ENCODE results near the gene GRPEL1. TPM values are rescaled to one million over a fixed set of nuclear protein-coding genes. Genes with fewer than 3 reads are reported as not detected.

Gene GRPEL1
- total RNA-seq, 1 donor from 2014 or later: 21.0 TPM

- H3K9ac ChIP-seq: no peak overlapping the region
- H3K27me3 Mint-ChIP-seq (ENCODE audit: insufficient read depth, low read depth): peaks cover 2% of the 10 kb centered on the region
- peaks cover 16% of the 10 kb centered on the region for H4K20me1 ChIP-seq (ENCODE audit: low read depth)
- no peaks in the 10 kb centered on the region for H3F3A ChIP-seq (ENCODE audit: low read depth)
- no peak overlapping the region for H3K27ac ChIP-seq
- H3K9me3 ChIP-seq (ENCODE audit: low read depth): no peaks in the 10 kb centered on the region
- H3K79me2 ChIP-seq (ENCODE audit: low read depth): peaks cover 3% of the 10 kb centered on the region
- no peaks in the 10 kb centered on the region for H3K4me1 Mint-ChIP-seq
- no peaks in the 10 kb centered on the region for H3K4me1 ChIP-seq
- H3K36me3 ChIP-seq: no peaks in the 10 kb centered on the region
- H3K9me3 Mint-ChIP-seq: no peaks in the 10 kb centered on the region
- no peak overlapping the region for H3K4me3 ChIP-seq
- no peak overlapping the region for H2AFZ ChIP-seq (replicated peaks)
- DNase-seq (ENCODE audit: low spot score): no peak
- no peaks in the 10 kb centered on the region for H3K27me3 ChIP-seq
- H3K4me2 ChIP-seq: no peak overlapping the region
- no peak overlapping the region for H3K27ac Mint-ChIP-seq
- TF ChIP-seq CTCF (IDR thresholded peaks at IDR 0.05) (no peak), EZH2phosphoT487 (IDR thresholded peaks at IDR 0.05) (no peak), EZH2 (IDR thresholded peaks at IDR 0.05) (no peak)
- H3K36me3 Mint-ChIP-seq: peaks cover 19% of the 10 kb centered on the region
- H3K4me3 Mint-ChIP-seq: no peak overlapping the region
Measured at GRCh38 chr4:7055990-7056325, 11.9 kb downstream of the GRPEL1 start.

GRCh38 chr4:7055111-7055989 is 12.5 kb downstream of the GRPEL1 start:
- no peaks in the 10 kb centered on the region for H3K4me1 Mint-ChIP-seq
- H3K27ac Mint-ChIP-seq: no peak overlapping the region
- Histone ChIP-seq H3K9me3 (ENCODE audit: low read depth) (no peaks in the 10 kb centered on the region), H3K27ac (no peak overlapping the region), H3K36me3 (no peaks in the 10 kb centered on the region), H3K4me3 (no peak overlapping the region), H3K9ac (no peak overlapping the region), H4K20me1 (ENCODE audit: low read depth) (peaks cover 21% of the 10 kb centered on the region), H3K79me2 (ENCODE audit: low read depth) (peaks cover 3% of the 10 kb centered on the region), H2AFZ (replicated peaks) (no peak overlapping the region), H3K4me2 (no peak overlapping the region), H3K4me1 (no peaks in the 10 kb centered on the region), H3F3A (ENCODE audit: low read depth) (no peaks in the 10 kb centered on the region), H3K27me3 (no peaks in the 10 kb centered on the region)
- H3K36me3 Mint-ChIP-seq: peaks cover 18% of the 10 kb centered on the region
- H3K9me3 Mint-ChIP-seq: no peaks in the 10 kb centered on the region
- H3K4me3 Mint-ChIP-seq: no peak overlapping the region
- H3K27me3 Mint-ChIP-seq (ENCODE audit: insufficient read depth, low read depth): peaks cover 2% of the 10 kb centered on the region
- TF ChIP-seq EZH2 (IDR thresholded peaks at IDR 0.05) (no peak), EZH2phosphoT487 (IDR thresholded peaks at IDR 0.05) (no peak), CTCF (IDR thresholded peaks at IDR 0.05) (no peak)
- no peak for DNase-seq (ENCODE audit: low spot score)

- H3K9ac ChIP-seq: no peak overlapping the region
- Mint-ChIP-seq H3K4me3 (no peak overlapping the region), H3K27ac (no peak overlapping the region), H3K9me3 (no peaks in the 10 kb centered on the region), H3K4me1 (no peaks in the 10 kb centered on the region), H3K36me3 (peaks cover 17% of the 10 kb centered on the region), H3K27me3 (ENCODE audit: insufficient read depth, low read depth) (peaks cover 2% of the 10 kb centered on the region)
- peaks cover 11% of the 10 kb centered on the region for H3K79me2 ChIP-seq (ENCODE audit: low read depth)
- H4K20me1 ChIP-seq (ENCODE audit: low read depth): peaks cover 27% of the 10 kb centered on the region
- no peak for TF ChIP-seq EZH2 (IDR thresholded peaks at IDR 0.05)
- no peak for TF ChIP-seq CTCF (IDR thresholded peaks at IDR 0.05)
- TF ChIP-seq EZH2phosphoT487 (IDR thresholded peaks at IDR 0.05): no peak
- H3K4me3 ChIP-seq: no peak overlapping the region
- no peak overlapping the region for H2AFZ ChIP-seq (replicated peaks)
- H3K4me1 ChIP-seq: no peaks in the 10 kb centered on the region
- H3K9me3 ChIP-seq (ENCODE audit: low read depth): no peaks in the 10 kb centered on the region
- no peaks in the 10 kb centered on the region for H3K36me3 ChIP-seq
- DNase-seq (ENCODE audit: low spot score): no peak
- H3K27me3 ChIP-seq: no peaks in the 10 kb centered on the region
- no peak overlapping the region for H3K27ac ChIP-seq
- no peak overlapping the region for H3K4me2 ChIP-seq
- H3F3A ChIP-seq (ENCODE audit: low read depth): no peaks in the 10 kb centered on the region
Measured at GRCh38 chr4:7054106-7054880, 13.6 kb downstream of the GRPEL1 start.
